ENCODE data around the gene TMEM17. TPM values are rescaled to one million over a fixed set of nuclear protein-coding genes. Genes with fewer than 3 reads are reported as not detected.

Gene TMEM17
- not detected for total RNA-seq
- polyA plus RNA-seq (2013, experiment 1 of 2): 0.04 TPM
- 0.05 TPM for polyA plus RNA-seq (2013, experiment 2 of 2)
- 0 to 0.80 (median 0.06) reads per million in 172 experiments for total RNA-seq

GRCh38 chr2:62505750-62506420 lies at the start of gene TMEM17:
Gene TMEM17, minus strand, starts transcription at chr2:62506195. Its CDS starts 66 bp downstream, at chr2:62506129.
- no peak within 1 kb of the TSS for H3K27ac Mint-ChIP-seq
- peaks cover 5% of the 10 kb centered on the region for H3K4me1 Mint-ChIP-seq (ENCODE audit: low read depth)
- no peaks in the 10 kb centered on the region for H3K36me3 Mint-ChIP-seq (ENCODE audit: low read depth)
- H3K4me1 ChIP-seq (ENCODE audit: insufficient read depth, low read length): peaks cover 3% of the 10 kb centered on the region
- peaks cover 0 to 15% of the 10 kb centered on the region in 2 experiments for H3K27me3 ChIP-seq (ENCODE audit: control insufficient read depth in 1 of 2, insufficient read depth in 2 of 2, low read length in 2 of 2)
- intact Hi-C loops (cut with DNase I, micrococcal nuclease): no loop called here
- peak in 4 of 14 experiments; percentile 2 to 45 (median 24) for DNase-seq
- peak within 1 kb of the TSS; percentile 76 for H3K4me3 Mint-ChIP-seq
- CTCF ChIA-PET: no interaction called here
- TF ChIP-seq, protein P1, sequence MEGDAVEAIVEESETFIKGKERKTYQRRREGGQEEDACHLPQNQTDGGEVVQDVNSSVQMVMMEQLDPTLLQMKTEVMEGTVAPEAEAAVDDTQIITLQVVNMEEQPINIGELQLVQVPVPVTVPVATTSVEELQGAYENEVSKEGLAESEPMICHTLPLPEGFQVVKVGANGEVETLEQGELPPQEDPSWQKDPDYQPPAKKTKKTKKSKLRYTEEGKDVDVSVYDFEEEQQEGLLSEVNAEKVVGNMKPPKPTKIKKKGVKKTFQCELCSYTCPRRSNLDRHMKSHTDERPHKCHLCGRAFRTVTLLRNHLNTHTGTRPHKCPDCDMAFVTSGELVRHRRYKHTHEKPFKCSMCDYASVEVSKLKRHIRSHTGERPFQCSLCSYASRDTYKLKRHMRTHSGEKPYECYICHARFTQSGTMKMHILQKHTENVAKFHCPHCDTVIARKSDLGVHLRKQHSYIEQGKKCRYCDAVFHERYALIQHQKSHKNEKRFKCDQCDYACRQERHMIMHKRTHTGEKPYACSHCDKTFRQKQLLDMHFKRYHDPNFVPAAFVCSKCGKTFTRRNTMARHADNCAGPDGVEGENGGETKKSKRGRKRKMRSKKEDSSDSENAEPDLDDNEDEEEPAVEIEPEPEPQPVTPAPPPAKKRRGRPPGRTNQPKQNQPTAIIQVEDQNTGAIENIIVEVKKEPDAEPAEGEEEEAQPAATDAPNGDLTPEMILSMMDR (IDR thresholded peaks at IDR 0.05): no peak
- ATAC-seq (ENCODE audit: poor library complexity): no peak
- peak within 1 kb of the TSS; percentile 51 for H3K4me3 ChIP-seq (ENCODE audit: low read length)
- H3K27me3 Mint-ChIP-seq: peaks cover 33% of the 10 kb centered on the region
- no peak within 1 kb of the TSS for H3K27ac ChIP-seq (ENCODE audit: low read depth in 1 of 2, low read length in 2 of 2)
- POLR2A ChIA-PET: no interaction called here
- no peaks in the 10 kb centered on the region for H3K9me3 Mint-ChIP-seq
- H3K9me3 ChIP-seq (ENCODE audit: control insufficient read depth in 1 of 2, insufficient read depth in 1 of 2, low read length in 2 of 2): no peaks in the 10 kb centered on the region
- no peaks in the 10 kb centered on the region for H3K36me3 ChIP-seq (ENCODE audit: insufficient read depth, low read length)

DNA sequence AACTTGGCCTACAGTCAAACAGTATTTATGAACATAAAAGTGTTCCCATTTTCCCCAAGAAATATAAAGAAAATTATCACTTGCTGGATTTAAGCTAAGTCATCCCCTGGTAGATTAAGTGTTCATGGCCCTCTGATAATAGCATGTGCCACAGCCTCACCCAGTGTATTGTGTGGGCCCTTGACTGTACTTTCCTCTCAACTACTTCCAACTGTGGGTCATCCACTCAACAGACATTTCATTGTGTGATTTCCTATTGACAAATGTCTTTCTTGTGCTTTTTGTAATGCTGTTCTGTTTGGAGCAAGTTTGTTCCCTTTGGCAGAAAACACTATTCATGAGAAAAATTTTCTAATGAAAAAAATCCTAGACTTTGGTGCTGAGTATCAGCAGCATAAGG lies 48.4 kb upstream of the TMEM17 start:
- ATAC-seq (ENCODE audit: poor library complexity): no peak
- TF ChIP-seq, protein P1 (IDR thresholded peaks at IDR 0.05): no peak
- CTCF ChIA-PET: no interaction called here
- Histone ChIP-seq H3K4me3 (ENCODE audit: low read length) (no peak overlapping the region), H3K4me1 (ENCODE audit: insufficient read depth, low read length) (no peaks in the 10 kb centered on the region), H3K27ac (ENCODE audit: low read depth in 1 of 2, low read length in 2 of 2) (no peak overlapping the region), H3K36me3 (ENCODE audit: insufficient read depth, low read length) (no peaks in the 10 kb centered on the region), H3K9me3 (ENCODE audit: control insufficient read depth in 1 of 2, insufficient read depth in 1 of 2, low read length in 2 of 2) (no peaks in the 10 kb centered on the region), H3K27me3 (ENCODE audit: control insufficient read depth in 1 of 2, insufficient read depth in 2 of 2, low read length in 2 of 2) (peaks cover 0 to 4% of the 10 kb centered on the region in 2 experiments)
- no peaks in the 10 kb centered on the region for H3K4me1 Mint-ChIP-seq (ENCODE audit: low read depth)
- H3K4me3 Mint-ChIP-seq: no peak overlapping the region
- no peak overlapping the region for H3K27ac Mint-ChIP-seq
- intact Hi-C loops (cut with DNase I, micrococcal nuclease): no loop called here
- no peaks in the 10 kb centered on the region for H3K9me3 Mint-ChIP-seq
- H3K27me3 Mint-ChIP-seq: no peaks in the 10 kb centered on the region
- DNase-seq: no peak
- POLR2A ChIA-PET: no interaction called here
- H3K36me3 Mint-ChIP-seq (ENCODE audit: low read depth): no peaks in the 10 kb centered on the region

- intact Hi-C loops (cut with DNase I, micrococcal nuclease): no loop called here
- DNase-seq (no peak), ATAC-seq (ENCODE audit: poor library complexity) (no peak)
- TF ChIP-seq, protein P1 (IDR thresholded peaks at IDR 0.05): no peak
- peaks cover 0 to 4% of the 10 kb centered on the region in 2 experiments for H3K27me3 ChIP-seq (ENCODE audit: control insufficient read depth in 1 of 2, insufficient read depth in 2 of 2, low read length in 2 of 2)
- H3K4me1 Mint-ChIP-seq (ENCODE audit: low read depth): no peaks in the 10 kb centered on the region
- POLR2A ChIA-PET: no interaction called here
- no peak overlapping the region for H3K4me3 ChIP-seq (ENCODE audit: low read length)
- H3K9me3 ChIP-seq (ENCODE audit: control insufficient read depth in 1 of 2, insufficient read depth in 1 of 2, low read length in 2 of 2): no peaks in the 10 kb centered on the region
- CTCF ChIA-PET: interaction anchor here (0.8 kb wide), 1 partner anchor 11 kb away, joined by 3 read pairs; no protein-coding TSS in a partner anchor
- no peak overlapping the region for H3K27ac Mint-ChIP-seq
- H3K4me3 Mint-ChIP-seq: no peak overlapping the region
- no peak overlapping the region for H3K27ac ChIP-seq (ENCODE audit: low read depth in 1 of 2, low read length in 2 of 2)
- no peaks in the 10 kb centered on the region for H3K36me3 ChIP-seq (ENCODE audit: insufficient read depth, low read length)
- H3K9me3 Mint-ChIP-seq: no peaks in the 10 kb centered on the region
- H3K27me3 Mint-ChIP-seq: no peaks in the 10 kb centered on the region
- H3K36me3 Mint-ChIP-seq (ENCODE audit: low read depth): no peaks in the 10 kb centered on the region
- no peaks in the 10 kb centered on the region for H3K4me1 ChIP-seq (ENCODE audit: insufficient read depth, low read length)
These were observed 44.5 kb upstream of the TMEM17 start for GRCh38 chr2:62550461-62550860.

Measured in CD4-positive, alpha-beta T cell (primary cell).